SW 1271 (cell line): ENCODE measurements around the gene CEP112.

ENCODE experiments used
- DNase-seq, 2 experiments: peaks; one replicate each; lab custom pipeline; 2025; lab: John Stamatoyannopoulos, UW

Gene CEP112

DNA sequence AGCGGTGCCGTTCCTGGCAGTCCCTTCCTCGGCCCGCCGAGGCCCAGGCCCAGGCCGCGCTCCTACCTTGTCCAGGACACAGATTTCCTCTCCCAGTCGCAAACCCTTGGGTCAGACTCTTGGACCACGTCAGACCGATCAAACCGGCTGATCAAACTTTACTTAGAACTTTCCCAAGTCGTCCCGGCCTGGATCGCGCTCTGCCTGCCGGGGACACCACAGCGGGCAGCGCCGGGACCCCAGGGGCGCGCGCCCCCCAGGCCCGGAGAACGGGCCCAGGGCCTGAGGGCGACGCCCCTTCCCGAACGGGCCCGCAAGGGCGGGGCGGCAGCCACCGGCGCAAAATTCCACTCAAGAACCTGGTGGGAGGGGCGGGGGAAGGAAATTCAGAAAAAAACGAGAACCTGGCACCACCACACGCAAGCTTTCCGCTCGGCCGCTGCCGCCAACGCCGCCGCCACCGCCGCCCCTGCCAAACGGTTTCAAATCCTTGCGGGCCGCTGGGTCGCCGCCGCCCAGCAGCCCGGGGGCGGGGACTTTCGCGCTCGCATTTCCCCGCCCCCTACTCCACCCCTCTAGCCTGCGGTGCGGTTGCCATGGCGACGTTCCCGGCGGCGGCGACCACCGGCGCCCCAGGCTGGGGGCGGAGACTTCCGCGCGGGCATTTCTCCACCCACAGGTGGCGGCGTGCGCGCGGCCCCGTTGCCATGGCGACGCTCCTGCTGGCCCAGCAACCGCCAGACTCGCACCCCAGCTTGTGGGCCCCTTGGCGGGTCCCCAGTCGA is at the start of gene CEP112:
Gene CEP112, minus strand, starts transcription at position 541 of the 785 bp plus-strand sequence.
- DNase-seq = peak in 1 of 2 experiments; percentile 67

DNA sequence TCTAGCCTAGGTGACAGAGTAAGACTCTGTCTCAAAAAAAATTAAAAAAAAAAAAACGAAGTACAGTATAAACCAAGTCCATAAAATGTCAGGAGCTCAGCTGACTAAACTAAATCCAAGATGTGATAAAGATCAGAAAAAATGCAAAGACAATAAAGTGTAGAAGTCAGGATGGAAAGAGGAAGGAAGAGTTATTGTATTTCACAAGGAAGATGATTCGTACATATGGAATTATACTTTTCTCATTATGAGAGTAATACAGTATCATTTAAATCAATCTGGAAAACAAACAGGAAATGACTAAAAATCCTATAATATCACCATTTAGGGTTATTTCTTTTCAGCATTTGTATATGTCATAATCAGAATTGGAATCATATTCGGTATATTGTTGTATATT is 48.7 kb upstream of the CEP112 start:
- DNase-seq = peak in 1 of 2 experiments; percentile 52

DNA sequence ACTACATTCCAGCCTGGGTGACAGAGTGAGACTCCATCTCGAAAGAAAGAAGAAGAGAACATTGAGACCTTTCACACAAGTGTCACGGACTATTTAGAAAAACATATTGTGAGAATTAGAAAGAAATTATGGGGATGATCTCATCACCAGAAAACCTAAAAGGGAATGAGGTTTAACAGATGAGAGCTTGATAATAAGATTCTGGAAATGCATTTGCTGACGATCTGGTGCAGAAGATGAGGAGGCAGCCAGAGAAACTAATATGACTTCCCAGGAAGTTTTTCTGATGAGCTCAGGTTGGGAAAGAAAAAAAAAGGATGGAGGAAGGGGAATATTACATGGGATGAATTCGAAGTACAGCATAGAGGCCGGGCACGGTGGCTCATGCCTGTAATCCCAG is 48.1 kb upstream of the CEP112 start:
- no peak for DNase-seq

DNA sequence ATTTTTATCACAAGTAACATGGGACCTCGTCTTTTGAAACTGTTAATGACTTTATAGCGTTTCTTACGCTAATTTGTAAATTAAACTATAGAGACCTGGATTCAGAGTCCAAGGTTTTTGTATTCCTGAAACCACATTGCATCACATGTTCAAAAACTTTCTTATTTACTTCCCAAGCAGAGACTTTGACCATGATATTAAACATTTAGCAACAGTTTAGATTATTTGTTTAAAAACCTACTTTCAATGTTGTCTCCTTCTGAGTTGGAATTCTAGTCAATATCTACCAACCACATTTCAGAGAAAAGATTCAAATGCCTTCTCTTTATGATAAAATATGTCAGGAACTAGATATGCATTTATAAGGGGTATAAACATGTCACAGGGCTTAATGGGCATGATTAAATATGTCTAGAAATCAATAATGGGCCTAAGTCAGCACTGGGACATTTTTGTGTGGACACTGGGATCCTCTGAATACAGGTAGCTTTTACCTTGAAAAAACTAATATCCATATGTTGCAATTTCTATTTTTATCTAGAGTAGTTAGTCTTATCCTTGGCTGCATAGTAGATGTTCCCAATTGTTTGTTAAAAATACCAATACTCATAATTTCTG is 43.6 kb upstream of the CEP112 start:
- DNase-seq = no peak

DNA sequence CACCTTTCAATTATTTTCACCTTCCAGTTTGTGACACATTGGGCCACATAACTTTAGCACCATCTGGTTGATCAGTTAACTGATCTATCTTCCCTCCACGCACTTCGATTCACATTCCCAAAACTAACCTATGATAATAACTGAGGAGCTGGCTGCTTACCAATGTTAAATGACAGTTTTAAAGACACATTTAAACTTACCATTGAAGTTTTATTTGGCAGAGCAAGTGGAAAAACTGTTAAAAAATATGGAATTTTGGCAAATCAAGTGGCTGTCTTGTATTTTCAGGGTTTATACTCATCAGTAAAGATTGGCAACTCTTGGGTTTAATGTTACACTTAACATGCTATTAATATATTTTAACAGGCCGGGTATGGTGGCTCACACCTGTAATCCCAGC is 42.7 kb upstream of the CEP112 start:
- DNase-seq = no peak

DNA sequence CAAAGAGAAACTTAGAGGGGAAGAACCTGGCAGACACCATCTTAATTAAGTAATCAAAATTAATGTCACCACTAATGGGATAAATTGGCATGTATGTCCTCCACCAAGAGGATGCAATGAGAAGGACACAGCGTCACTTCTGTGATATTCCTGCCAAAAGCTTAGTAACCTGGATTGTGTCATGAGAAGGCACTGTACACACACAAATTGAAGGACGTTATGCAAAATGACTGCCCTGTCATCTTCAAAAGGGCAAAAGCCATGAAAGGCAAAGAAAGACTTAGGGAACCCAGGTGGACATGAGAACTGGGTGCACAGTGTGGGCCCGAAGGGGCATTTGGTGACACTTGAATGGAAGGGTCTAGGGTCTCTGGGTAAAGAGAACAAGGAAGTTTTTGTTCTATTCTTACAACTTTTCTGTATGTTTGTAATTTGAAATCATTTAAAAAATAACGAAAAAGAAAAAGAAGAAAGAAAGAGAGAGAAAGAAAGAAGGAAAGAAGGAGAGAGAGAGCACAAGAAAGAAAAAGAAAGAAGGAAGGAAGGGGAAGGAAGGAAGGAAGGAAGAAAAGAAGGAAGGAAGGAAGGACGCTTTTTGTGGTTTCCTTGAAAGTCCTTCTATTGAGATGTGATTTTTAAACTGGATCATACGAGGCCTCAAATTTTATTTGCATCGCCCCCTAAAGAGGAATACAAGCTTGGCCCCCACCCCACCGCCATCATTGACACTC is 41.3 kb upstream of the CEP112 start:
- DNase-seq = no peak

DNA sequence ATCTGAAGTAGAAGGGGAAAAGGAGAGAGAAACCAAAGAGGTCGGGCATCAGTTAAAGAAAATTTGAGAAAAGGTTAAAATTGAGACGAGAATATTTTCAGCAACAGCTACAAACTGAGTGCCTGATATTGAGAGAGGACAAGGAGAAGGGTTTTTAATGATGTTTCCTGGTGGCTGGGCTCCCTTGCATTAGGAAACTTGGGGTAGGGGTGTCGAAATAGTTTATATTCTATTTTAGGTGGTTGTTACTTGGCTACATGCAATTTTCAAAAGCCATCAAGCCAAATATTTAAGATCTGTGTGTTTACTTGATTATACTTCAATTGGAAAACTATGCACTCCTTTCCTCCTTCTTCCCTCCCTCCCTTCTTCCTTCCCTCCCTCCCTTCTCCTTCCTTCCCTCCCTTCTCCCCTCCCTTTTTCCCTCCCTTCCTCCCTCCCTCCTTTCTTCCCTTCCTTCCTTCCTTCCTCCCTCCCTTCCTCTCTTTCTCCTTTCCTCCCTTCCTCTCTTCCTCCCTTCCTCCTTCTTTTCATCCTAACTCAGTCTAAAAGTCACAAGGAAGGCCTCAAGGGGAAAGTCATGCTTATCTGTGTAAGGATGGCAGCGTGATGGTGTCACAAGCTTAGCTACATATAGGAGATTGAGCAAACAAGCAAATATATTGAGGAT is 39.1 kb upstream of the CEP112 start:
- no peak for DNase-seq

DNA sequence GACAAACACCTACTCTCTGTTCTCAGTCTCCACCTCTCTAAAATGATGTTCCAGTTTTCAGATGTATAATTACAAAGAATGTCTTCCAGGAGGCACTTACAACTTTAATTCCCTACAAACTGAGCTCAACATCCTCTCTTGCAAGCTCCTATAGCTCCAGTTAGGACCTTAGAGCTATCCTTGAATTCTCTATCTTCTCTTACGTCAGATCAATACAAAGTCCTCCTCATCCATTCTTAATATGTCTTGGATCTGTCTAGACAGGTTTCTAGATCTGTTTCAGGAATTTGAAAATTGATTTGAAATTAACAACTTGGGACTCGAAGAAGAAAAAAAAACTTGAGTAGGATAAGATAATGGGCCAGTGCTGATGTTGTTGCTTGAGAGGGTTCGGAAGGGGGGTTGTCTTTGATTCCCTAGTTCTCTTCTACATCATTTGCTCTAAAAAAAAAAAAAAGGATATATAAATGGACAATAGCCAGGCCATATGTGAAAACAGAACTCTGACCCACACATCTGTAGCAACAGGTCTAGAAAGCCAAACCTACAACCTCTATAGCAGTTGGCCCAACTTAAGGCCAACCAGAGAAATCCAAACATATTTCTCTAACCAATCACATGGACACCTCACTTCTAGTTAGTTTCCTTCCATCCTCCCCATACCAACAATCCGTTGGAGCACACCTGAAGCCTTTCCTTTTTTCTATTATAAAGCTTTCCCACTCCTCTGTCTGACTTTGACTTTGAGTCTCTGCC is 38.0 kb upstream of the CEP112 start:
- DNase-seq = no peak

DNA sequence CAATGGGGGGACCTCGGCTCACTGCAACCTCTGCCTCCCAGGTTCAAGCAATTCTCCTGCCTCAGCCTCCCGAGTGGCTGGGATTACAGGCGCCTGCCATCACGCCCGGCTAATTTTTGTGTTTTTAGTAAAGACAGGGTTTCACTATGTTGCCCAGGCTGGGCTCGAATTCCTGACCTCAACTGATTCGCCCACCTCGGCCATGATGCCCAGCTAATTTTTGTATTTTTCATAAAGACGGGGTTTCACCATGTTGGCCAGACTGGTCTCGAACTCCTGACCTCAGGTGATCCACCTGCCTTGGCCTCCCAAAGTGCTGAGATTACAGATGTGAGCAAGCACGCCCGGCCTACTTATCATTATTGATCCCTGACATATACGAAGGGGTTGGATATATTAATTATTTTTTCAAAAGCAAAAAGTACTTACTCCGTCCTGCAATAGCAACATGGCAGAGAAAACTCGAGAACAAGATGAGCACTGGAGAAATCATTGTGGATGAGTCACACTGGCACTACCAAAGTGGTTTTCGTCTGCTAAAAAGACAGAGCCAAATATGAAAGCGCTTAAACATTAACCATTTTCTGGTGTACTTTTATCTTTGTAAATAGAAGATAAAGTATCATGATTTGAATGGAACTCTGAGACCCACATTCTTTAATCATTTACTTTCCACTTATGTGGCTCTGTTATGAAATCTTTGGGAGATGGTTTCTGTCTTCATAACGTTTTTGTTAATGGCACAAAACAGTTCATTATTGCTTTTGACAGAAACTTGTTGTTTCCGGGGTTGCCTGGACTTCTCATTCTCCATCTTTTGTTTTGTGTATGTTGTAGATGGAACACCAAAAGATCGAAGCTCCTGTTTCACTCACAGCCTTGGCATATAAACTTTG is 37.2 kb upstream of the CEP112 start, which contains the start of gene APOH:
Gene APOH, minus strand, starts transcription at position 529 of the 896 bp plus-strand sequence. Its CDS starts 36 bp downstream, at position 493.
- DNase-seq = no peak

DNA sequence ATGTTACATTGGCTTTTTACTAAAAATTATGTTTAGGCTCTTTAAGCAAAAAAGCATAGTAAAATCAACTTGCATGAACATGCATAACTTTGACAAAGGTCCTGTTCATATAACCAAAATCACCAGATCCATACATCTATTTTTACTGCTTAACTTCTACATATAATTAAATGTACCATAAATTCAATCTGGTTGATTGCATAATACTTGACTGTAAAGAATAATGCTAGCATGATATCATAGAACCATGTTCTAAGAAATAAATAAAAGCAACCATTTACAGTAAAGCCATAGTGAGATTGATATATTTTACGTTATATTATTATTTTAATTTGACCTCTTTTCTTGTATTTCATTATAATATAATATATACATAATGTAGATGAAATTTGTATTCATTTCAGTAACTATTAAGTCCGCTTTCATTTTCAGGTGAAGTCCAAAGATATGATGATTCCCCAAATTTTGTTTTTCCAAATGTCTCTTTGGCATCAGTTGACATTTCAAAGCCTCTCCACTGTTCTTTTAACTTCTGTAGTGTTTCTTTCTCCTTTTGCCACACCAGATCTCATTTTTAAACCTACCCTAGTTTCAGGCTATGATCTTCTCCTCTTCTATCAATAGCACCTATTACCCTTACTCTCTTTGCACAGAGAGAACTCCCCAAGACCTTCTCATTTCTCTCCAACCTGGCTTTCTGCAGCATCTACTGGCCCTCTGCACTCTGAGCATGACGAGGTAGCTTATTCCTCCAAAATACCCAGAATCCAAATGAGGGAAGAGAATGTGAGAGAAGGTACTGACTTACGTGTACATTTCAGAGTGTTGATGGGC is 35.5 kb upstream of the CEP112 start:
- no peak for DNase-seq

DNA sequence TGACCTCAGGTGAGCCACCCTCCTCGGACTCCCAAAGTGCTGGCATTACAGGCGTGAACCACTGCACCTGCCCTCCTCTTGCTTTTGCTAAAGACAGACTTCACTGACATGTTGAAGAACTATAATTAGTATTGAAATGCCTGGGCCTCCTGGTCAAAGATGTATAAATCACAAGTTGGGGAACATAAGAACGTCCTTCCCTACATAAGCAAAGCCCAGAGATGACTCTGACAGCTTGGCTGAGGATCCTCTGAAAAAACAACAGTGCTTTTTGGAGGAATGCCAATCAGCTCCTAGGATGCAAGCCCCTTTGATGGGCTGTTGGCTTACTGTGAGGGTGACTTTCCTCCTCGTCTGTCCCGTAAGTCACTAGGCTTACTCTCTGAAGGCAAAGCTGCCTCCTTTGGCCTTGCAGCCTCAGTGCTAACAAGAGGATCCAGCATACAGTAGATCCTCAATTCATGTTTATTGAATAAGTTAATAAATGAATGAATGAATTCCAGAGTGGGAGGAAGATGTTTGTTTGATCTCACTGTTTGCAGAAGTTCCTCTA is 30.9 kb upstream of the CEP112 start:
- DNase-seq = no peak

DNA sequence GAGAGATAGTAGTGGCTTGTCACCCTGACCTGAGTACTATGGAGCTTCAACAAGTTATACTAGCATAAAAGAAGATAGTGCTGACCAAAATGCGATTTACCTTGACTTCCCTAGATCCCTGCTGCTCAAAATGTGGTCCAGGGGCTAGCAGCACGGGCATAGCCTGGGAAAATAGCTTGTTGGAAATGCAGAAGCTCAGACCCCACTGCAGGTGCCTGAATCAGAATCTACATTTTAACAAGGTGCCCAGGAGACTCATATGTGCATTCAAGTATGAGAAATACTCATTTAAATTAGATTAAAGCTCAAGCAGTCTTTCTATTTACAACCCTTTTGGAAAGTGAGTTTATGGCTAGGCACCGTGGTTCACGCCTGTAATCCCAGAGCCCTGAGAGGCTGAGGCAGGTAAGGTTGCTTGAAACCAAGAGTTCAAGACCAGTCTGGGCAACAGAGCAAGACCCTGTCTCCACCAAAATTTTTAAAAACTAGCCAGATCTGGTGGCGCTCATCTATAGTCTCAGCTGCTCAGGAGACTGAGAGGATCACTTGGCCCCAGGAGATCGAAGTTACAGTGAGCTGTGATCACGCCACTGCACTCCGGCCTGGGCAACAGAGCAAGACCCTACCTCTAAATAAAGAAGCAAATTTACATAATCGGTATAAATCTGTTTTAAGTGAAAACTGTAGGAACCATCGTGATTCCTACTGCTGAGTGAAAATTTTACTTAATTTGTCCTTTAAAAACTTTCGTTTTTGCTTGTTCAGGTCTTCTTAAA is 30.0 kb upstream of the CEP112 start:
- no peak for DNase-seq

DNA sequence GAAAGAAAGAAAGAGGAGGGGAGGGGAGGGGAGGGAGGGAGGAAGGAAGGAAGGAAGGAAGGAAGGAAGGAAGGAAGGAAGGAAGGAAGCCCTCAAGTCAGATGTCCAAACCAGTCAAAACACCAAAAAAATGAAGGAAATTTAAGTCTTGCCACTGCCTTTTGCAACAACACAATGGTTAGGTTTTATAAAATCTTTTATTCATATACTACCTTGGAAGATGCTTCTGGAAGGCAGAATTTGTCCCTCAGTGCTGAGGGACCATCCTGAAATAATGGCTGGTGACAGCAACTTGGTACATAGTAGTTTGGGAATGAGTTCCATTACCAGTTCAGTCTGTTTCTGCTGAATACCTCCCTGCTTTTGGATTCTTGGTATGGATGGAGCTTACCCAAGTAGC is 29.4 kb upstream of the CEP112 start:
- DNase-seq = no peak

DNA sequence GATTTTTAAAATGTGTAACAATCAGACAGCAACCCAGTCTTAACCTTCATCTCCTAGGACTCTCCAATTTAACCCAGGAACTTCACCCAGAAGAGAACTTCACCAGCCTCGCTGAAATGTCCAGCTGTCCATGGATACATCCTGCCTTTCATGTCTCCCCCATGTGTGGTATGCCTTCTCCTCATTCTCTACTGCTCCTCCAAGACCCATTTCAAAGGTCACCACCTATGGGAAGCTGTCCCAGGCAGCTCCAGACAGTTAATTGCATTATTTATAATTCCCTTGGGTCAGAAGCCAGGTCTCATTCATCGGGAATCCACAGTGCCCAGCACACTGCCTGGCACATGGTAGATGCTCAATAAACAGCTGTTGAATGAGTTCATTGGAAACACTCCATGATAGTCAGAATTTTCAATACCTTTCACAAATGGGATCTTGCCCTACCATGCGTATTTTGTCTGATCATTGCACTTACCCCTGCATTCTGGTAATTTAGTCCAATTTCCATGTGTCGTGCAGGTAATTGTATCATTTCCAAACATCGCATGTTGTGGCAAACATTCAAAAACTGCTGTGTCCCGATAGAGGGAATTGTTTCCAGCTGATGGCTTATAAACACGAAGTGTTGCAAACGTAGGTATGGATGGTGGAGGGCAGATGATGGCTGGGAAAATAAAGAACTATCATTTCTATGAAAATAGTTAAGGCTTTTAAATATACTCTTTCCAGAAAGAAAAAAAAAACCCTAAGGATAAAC is 28.3 kb upstream of the CEP112 start:
- DNase-seq = no peak

DNA sequence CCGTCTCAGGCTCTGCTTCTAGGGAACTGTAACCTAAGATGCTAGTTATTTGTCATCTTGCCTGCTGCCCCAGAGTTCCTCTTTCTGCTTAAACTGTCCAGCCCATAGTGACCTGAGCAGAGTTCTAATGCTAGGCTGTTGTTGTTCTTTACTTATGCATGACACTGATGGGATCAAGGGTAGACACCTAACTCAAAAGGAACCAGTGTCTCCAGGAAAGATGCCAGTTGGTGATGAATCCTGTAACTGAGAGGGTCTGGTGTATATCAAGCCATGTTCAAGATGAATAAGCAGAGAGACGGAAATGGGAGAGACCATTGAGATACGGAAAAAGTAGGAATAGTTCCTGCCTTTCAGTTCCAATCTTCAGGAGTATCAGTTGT is 23.6 kb upstream of the CEP112 start:
- DNase-seq = no peak

DNA sequence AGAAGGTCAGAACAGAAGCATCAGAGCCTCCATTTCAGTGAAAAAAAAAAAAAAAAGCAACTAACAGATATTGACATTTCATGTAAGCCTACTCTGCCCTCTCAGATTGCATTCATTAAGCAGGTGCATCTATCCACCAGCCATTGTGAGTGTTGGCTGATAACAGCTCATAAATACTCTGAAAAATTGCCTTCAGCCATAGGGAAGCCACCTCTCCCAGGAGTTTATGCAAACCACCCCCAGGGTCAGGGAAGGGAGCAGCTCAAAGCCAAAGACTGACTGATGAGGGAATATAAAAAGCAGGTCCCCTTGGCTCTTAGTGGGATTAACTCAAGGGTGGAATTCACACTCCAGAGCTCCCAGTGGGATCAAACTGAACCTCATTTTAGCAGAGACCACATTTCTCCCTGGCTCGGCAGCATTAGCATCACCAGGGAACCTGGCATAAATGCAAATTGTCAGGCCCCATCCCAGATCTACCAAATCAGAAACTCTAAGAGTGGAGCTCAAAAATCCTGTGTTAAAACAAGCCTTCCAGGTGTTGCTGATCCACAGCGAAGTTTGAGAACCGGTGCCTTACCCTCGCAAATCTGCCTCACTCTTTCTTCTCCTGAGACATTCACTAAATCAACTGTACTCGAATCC is 23.1 kb upstream of the CEP112 start:
- no peak for DNase-seq
